Heart right ventricle (tissue), 16 donors: Measurements from ENCODE around the gene ZSWIM7. TPM values are rescaled to one million over a fixed set of nuclear protein-coding genes. Genes with fewer than 3 reads are reported as not detected.
A peak's percentile ranks its signal among the peaks of the same experiment; 100 is the strongest.

Experiments used
- ATAC-seq, 8 donors: fragments of 200-7000 bp; cut with Tn5 transposase; one replicate each; pipeline ENCODE4 v1.9.1; 2020; ENCODE audit warnings: mild to moderate bottlenecking in 8 of 8, moderate library complexity in 8 of 8, moderate number of reproducible peaks in 1 of 8
- DNase-seq, 2 donors: peaks; one replicate each; pipeline ENCODE4 v3.0.0-alpha.2; 2020
- H3K27ac ChIP-seq, 10 donors: fragments of 200-600 bp; sonication (generic) in 2 of 10; one replicate each; pipeline versions ENCODE4 v1.5.0 to v1.8.0; 2020 to 2022; ENCODE audit warnings: mild to moderate bottlenecking in 3 of 10
- H3K27me3 ChIP-seq, 7 donors: fragments of 200-600 bp; one replicate each; pipeline ENCODE4 v1.8.0; 2021 to 2022; ENCODE audit warnings: mild to moderate bottlenecking in 2 of 7
- H3K36me3 ChIP-seq, 9 donors: fragments of 200-600 bp; sonication (generic) in 1 of 9; one replicate each; pipeline versions ENCODE4 v1.5.0 to v1.8.0; 2020 to 2022; ENCODE audit warnings: mild to moderate bottlenecking in 2 of 9
- H3K4me1 ChIP-seq, 9 donors: fragments of 200-600 bp; sonication (generic) in 1 of 9; one replicate each; pipeline versions ENCODE4 v1.5.0 to v1.8.0; 2020 to 2022; ENCODE audit warnings: mild to moderate bottlenecking in 4 of 9
- H3K4me3 ChIP-seq, 10 donors: fragments of 200-600 bp; sonication (generic) in 2 of 10; one replicate each; pipeline versions ENCODE4 v1.5.0 to v1.8.0; 2020 to 2022; ENCODE audit warnings: mild to moderate bottlenecking in 7 of 10, moderate library complexity in 2 of 10
- H3K9me3 ChIP-seq, 11 donors: fragments of 200-600 bp in 10 of 11; sonication (generic) in 2 of 11; one replicate each; pipeline versions ENCODE4 v1.5.0 to v1.8.0; 2013 to 2022; ENCODE audit warnings: mild to moderate bottlenecking in 2 of 11, control low read depth in 1 of 11, moderate library complexity in 1 of 11
- CTCF ChIP-seq, 9 donors: fragments of 200-600 bp; sonication (generic) in 2 of 9; IDR thresholded peaks; one replicate each; pipeline versions ENCODE4 v1.5.0 to v1.8.0; 2021 to 2022; ENCODE audit warnings: antibody characterized with exemption in 9 of 9, mild to moderate bottlenecking in 5 of 9, moderate library complexity in 1 of 9
- WGBS, 2 donors: extraction: QIAGEN DNeasy Blood & Tissue Kit; methylation state at CpG; one replicate each; pipeline ENCODE4 v1.1.7; 2013; ENCODE audit warnings: inconsistent platforms in 1 of 2; 5-methylcytosine and 5-hydroxymethylcytosine counted together
- intact Hi-C, 10 donors: fragments of 100-400 bp; cut with DNase I; formaldehyde crosslinking; loops; one replicate each; pipeline versions ENCODE4 v1.11.1 to v1.14.2; 2022
- polyA plus RNA-seq, 2 donors: library from polyadenylated mRNA; stranded (reverse); fragments of 200-250 nt; gene quantifications; one replicate each; pipeline ENCODE4 v1.2.3, GENCODE V29; 2013
- total RNA-seq, 10 donors: library from RNA; stranded (reverse); fragmentation: NEBNext Ultra II Directional in 3 of 10; extraction: Animal tissue kit (Norgen Biotek cat#: 25700) in 3 of 10; gene quantifications; one replicate each; pipeline versions ENCODE4 v1.2.1 to v1.2.4, GENCODE V29; 2021 to 2023
- donor health status: Arrhythmogenic right ventricular cardiomyopathy.
- donor health status: ischemic (EF 13 %, LVEDD 7.1; RV severe dilation, severe dysfunction).
- donor health status: healthy with polysubstance abuse.
- donor health status: DM: no; HTN: yes; CAD: no.
- donor health status: DM: no; HTN: no; CAD: no.
- donor health status: ischemic (EF 25% LVEDD 6.9; RV normal size, moderate dysfunction).
- donor health status: ischemic (EF 25% LVEDD 5.7; RV mildly dilated, moderate dysfunction).
- donor health status: healthy.
- donor health status: DM: yes; HTN: yes; CAD: no.
- donor health status: Ischemic cardiomyopathy.
- donor health status: ischemic (EF 35%, LVEDD 5.7; RV mildly dilated, moderate dysfunction).
- donor health status: nonischemic (EF 11% LVEDD 7.7; RV severe dilation, severe dysfunction).
- donor health status: DM: yes; HTN: yes; CAD: no.
- donor health status: PGD.
- donor health status: ischemic (EF 29% LVEDD 5.4; RV normal size, mild dysfunction).
- donor health status: nonischemic (EF 23%, LVEDD 6.1; RV moderate dilation, normal function).

Gene ZSWIM7
- total and polyA plus RNA-seq, 12 donors, result 28.5 to 50.7 (median 34.1) TPM

- Histone ChIP-seq H3K4me3 (no peak overlapping the region), H3K4me1 (peaks cover 0 to 2% (median 0%) of the 10 kb centered on the region in 9 donors), H3K36me3 (peaks cover 3 to 100% (median 75%) of the 10 kb centered on the region in 9 donors), H3K9me3 (no peaks in the 10 kb centered on the region), H3K27ac (no peak overlapping the region), H3K27me3 (no peaks in the 10 kb centered on the region)
- DNase-seq (no peak), ATAC-seq (no peak)
- 98% methylated on average over 7 of the region's 7 CpGs for WGBS, 2 donors
- TF ChIP-seq CTCF (IDR thresholded peaks at IDR 0.05), result no peak
- intact Hi-C loops, result no loop called here
These were observed 34.3 kb upstream of the ZSWIM7 start for GRCh38 chr17:16033729-16034349.

GRCh38 chr17:16027708-16028584 is 28.4 kb upstream of the ZSWIM7 start:
- H3K27me3 ChIP-seq, result no peaks in the 10 kb centered on the region
- WGBS, 2 donors, result 79 to 80% methylated on average over 5 of the region's 5 CpGs
- H3K9me3 ChIP-seq, result no peaks in the 10 kb centered on the region
- DNase-seq (no peak), ATAC-seq (peak in 7 of 8 donors; percentile 56 to 96 (median 82))
- peaks cover 0 to 23% (median 11%) of the 10 kb centered on the region in 9 donors for H3K4me1 ChIP-seq
- peak overlapping the region in 7 of 10 donors; percentile 13 to 61 (median 41) for H3K27ac ChIP-seq
- intact Hi-C loops, result loop anchor here in 1 of 10 donors (5.0 kb wide), 1 partner anchor 34 kb away; no protein-coding TSS in a partner anchor
- H3K36me3 ChIP-seq, result peaks cover 0 to 100% (median 71%) of the 10 kb centered on the region in 9 donors
- H3K4me3 ChIP-seq, result no peak overlapping the region
- no peak for TF ChIP-seq CTCF (IDR thresholded peaks at IDR 0.05)

GRCh38 chr17:16026895-16027294 is 27.4 kb upstream of the ZSWIM7 start:
- Histone ChIP-seq H3K4me3 (no peak overlapping the region), H3K4me1 (peaks cover 0 to 33% (median 17%) of the 10 kb centered on the region in 9 donors), H3K9me3 (no peaks in the 10 kb centered on the region), H3K36me3 (peaks cover 0 to 100% (median 60%) of the 10 kb centered on the region in 9 donors), H3K27ac (peak overlapping the region in 3 of 10 donors; percentile 41 to 61 (median 49)), H3K27me3 (no peaks in the 10 kb centered on the region)
- no peak for TF ChIP-seq CTCF (IDR thresholded peaks at IDR 0.05)
- ATAC-seq (no peak), DNase-seq (no peak)
- 95 to 96% methylated on average over 5 of the region's 5 CpGs for WGBS, 2 donors
- intact Hi-C loops, result loop anchor here in 1 of 10 donors (5.0 kb wide), 1 partner anchor 35 kb away; no protein-coding TSS in a partner anchor

GRCh38 chr17:16025202-16025601 is 25.7 kb upstream of the ZSWIM7 start:
- peaks cover 0 to 40% (median 17%) of the 10 kb centered on the region in 9 donors for H3K4me1 ChIP-seq
- 96 to 98% methylated on average over 1 of the region's 1 CpG for WGBS, 2 donors
- TF ChIP-seq CTCF (IDR thresholded peaks at IDR 0.05), result no peak
- intact Hi-C loops, result loop anchor here in 1 of 10 donors (5.0 kb wide), 1 partner anchor 37 kb away; no protein-coding TSS in a partner anchor
- no peaks in the 10 kb centered on the region for H3K9me3 ChIP-seq
- H3K27me3 ChIP-seq, result no peaks in the 10 kb centered on the region
- no peak overlapping the region for H3K27ac ChIP-seq
- ATAC-seq (no peak), DNase-seq (no peak)
- peaks cover 0 to 97% (median 55%) of the 10 kb centered on the region in 9 donors for H3K36me3 ChIP-seq
- H3K4me3 ChIP-seq, result no peak overlapping the region
